Activated T-cell treated with anti-CD3 and anti-CD28 coated beads, Interleukin-2, amount 50 U/mL, for 72 hours (primary cell): Measurements from ENCODE around the gene ABHD2. TPM values are rescaled to one million over a fixed set of nuclear protein-coding genes. Genes with fewer than 3 reads are reported as not detected.

Source experiments
- ATAC-seq, 2 donors: fragments of 150-1000 bp; cut with Tn5 transposase; replicated peaks in 1 of 2; 2 replicates each; pipeline ENCODE4 v1.10.0; 2021; ENCODE audit warnings: moderate library complexity in 2 of 2, mild to moderate bottlenecking in 1 of 2
- DNase-seq, 2 donors: peaks; one replicate each; pipeline ENCODE4 v3.0.0; 2021 to 2022; ENCODE audit warnings: mixed read lengths in 1 of 2
- H3K27ac Mint-ChIP-seq: one replicate; pipeline ENCODE4 v1.8.0; 2022; ENCODE audit warnings: mild to moderate bottlenecking, moderate library complexity, mixed read lengths
- H3K27me3 Mint-ChIP-seq: one replicate; pipeline ENCODE4 v1.8.0; 2022; ENCODE audit warnings: low read depth, mixed read lengths
- H3K36me3 Mint-ChIP-seq, 2 donors: one replicate each; pipeline ENCODE4 v1.8.0; 2022; ENCODE audit warnings: mixed read lengths in 2 of 2, mild to moderate bottlenecking in 1 of 2; ENCODE audit not compliant: insufficient read depth in 2 of 2
- H3K4me1 Mint-ChIP-seq: one replicate; pipeline ENCODE4 v1.8.0; 2022; ENCODE audit warnings: low read depth, mixed read lengths
- H3K4me3 Mint-ChIP-seq, 2 donors: one replicate each; pipeline ENCODE4 v1.8.0; 2022; ENCODE audit warnings: mild to moderate bottlenecking in 2 of 2, mixed read lengths in 2 of 2, moderate library complexity in 2 of 2
- H3K9me3 Mint-ChIP-seq, 2 donors: one replicate each; pipeline ENCODE4 v1.8.0; 2022; ENCODE audit warnings: mixed read lengths in 2 of 2
- total RNA-seq, 2 donors: library from RNA; stranded (reverse); gene quantifications; one replicate each; pipeline ENCODE4 v1.2.3, GENCODE V29; 2022

Gene ABHD2
- total RNA-seq, 2 donors from 2014 or later, result 36.8 to 44.1 TPM

DNA sequence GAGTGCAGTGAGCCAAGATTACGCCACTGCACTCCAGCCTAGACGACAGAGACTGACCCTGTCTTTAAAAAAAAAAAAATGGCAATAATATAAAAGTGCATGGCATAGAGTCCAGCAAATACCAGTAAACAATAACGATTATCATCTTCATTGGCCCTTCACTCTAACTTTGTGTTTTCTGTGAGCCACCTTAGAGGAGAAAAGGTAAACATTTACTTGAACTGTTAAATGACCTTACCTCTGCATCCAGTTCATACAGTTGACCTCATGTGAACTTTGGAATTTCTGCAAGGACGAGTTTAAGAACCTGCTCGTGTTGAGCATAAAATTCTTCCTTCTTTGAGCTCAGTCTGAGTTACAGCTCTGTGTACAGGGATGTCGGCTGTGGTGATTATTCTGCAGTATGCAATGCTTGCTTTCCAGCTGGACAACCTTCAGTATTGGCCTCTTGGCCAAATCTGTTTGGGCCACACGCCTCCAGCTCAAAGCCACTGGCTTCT lies 76.5 kb downstream of the ABHD2 start:
- Mint-ChIP-seq H3K27ac (no peak overlapping the region), H3K36me3 (peaks cover 0 to 10% of the 10 kb centered on the region in 2 donors), H3K4me3 (no peak overlapping the region), H3K9me3 (no peaks in the 10 kb centered on the region), H3K4me1 (peaks cover 31% of the 10 kb centered on the region), H3K27me3 (no peaks in the 10 kb centered on the region)
- DNase-seq (no peak), ATAC-seq (no peak)

DNA sequence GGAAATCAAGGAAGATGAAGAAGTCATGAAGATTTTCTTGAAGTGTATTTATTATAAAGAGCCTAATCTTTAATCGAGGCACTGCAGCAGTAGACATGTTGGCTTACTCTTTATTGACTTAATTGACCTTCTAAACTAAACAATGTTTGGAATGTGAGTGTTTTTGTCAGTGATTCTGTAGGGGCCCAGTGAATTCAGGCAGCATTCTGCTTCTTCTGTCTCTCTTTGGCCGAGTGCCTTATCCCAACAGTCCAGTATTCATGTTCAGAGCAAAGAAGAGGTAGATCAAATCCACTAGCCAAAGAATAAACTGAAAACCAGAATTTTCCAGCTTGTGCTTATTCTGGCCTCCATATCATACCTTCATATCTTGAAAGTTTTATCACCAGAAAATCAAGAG lies 77.4 kb downstream of the ABHD2 start:
- no peaks in the 10 kb centered on the region for H3K27me3 Mint-ChIP-seq
- peaks cover 0 to 10% of the 10 kb centered on the region in 2 donors for H3K36me3 Mint-ChIP-seq
- H3K4me3 Mint-ChIP-seq, result no peak overlapping the region
- no peak for ATAC-seq
- no peaks in the 10 kb centered on the region for H3K9me3 Mint-ChIP-seq
- no peak overlapping the region for H3K27ac Mint-ChIP-seq
- no peak for DNase-seq
- peaks cover 31% of the 10 kb centered on the region for H3K4me1 Mint-ChIP-seq

DNA sequence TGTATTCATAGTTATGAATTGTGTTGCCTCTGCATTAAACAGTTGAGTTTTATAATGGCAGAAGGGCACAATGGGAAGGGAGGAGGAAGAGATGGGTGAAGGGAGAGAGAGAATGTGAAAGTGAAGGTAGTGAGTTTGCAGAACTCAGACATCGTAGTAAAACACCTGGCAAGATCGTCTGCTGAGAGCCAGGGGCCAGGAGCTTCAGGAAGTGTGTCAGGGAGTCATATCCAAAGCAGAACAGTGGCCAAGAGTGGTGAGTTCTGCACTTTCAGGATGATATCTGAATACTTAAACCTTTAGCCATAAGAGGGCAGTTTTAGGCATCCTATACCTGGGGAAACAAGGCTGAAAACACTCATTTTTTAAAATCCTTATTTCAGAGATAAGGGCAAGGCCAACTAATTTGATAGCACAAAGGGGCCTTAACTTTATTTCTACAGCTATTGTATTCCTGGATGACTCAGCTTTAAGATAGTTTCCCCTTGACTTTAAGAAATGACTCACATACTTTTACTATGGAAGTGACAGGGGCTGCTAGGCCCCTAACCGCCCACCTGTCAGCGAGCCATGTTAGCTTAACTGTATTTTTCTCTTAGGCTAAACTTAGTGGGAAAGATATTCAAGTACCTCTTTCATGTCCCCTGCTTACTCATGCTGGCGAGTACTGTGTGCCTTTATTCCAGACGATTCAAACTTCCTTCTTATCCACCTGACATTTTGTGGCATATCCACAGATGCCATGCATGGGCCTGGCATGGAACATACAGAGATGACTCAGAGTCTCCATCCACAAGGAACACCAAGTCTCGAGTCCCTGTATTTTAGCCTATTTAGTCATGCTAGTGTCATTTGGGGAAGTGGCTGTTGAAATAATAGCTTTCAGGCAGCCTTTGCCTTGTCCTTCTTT lies 79.3 kb downstream of the ABHD2 start:
- peak overlapping the region; percentile 69 to 79 for H3K4me3 Mint-ChIP-seq
- H3K27me3 Mint-ChIP-seq, result no peaks in the 10 kb centered on the region
- peaks cover 0 to 10% of the 10 kb centered on the region in 2 donors for H3K36me3 Mint-ChIP-seq
- no peaks in the 10 kb centered on the region for H3K9me3 Mint-ChIP-seq
- H3K4me1 Mint-ChIP-seq, result peaks cover 31% of the 10 kb centered on the region
- ATAC-seq (peak; percentile 89 to 91), DNase-seq (peak; percentile 59 to 77)
- peak overlapping the region; percentile 93 for H3K27ac Mint-ChIP-seq

DNA sequence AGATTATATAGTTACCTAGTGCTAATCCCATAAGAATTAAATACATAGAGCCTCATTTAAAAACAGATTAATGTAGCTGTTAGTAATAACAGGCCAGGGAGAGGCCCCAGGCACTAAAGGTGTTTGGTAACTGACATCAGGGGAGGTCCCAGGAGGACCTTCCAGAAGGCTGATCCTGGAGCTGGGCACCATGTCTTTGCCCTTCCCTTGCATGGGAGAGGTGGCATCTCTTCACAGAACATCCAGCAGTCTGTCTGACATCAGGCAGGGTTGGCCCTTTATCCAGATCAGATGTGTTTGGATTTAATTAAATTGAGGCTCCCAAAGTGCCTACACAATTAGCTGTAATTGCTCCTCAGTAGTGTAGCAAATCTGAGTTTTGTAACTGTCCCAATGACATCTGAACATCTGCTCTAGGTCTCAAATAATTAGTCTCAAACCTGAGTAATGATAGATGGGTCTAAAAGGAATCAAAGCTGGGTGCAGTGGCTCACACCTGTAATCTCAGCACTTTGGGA lies 80.1 kb downstream of the ABHD2 start:
- DNase-seq (no peak), ATAC-seq (no peak)
- Mint-ChIP-seq H3K9me3 (no peaks in the 10 kb centered on the region), H3K27ac (peak overlapping the region; percentile 93), H3K4me3 (peak overlapping the region; percentile 69 to 79), H3K27me3 (no peaks in the 10 kb centered on the region), H3K4me1 (peaks cover 31% of the 10 kb centered on the region), H3K36me3 (peaks cover 0 to 10% of the 10 kb centered on the region in 2 donors)

DNA sequence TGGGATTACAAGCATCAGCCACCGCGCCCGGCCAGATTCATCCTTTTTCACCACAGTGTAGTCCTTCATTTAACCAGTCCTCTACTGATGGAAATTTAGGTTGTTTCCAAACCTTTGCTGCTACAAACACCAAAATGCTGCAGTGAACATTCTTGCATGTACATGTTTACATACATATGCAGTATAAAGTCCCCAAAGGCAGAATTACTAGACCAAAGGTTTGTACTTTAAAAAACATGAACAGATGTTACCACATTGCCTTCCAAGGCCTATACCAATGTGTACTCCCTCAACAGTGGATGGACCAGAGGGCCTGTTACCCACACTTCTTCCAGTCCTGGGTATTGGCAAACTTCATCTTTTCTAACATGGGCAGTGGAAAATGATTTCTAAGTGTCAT lies 82.1 kb downstream of the ABHD2 start:
- DNase-seq, result no peak
- peaks cover 31% of the 10 kb centered on the region for H3K4me1 Mint-ChIP-seq
- H3K36me3 Mint-ChIP-seq, result peaks cover 0 to 10% of the 10 kb centered on the region in 2 donors
- H3K27me3 Mint-ChIP-seq, result no peaks in the 10 kb centered on the region
- H3K27ac Mint-ChIP-seq, result no peak overlapping the region
- H3K4me3 Mint-ChIP-seq, result no peak overlapping the region
- no peaks in the 10 kb centered on the region for H3K9me3 Mint-ChIP-seq
- ATAC-seq, result no peak

DNA sequence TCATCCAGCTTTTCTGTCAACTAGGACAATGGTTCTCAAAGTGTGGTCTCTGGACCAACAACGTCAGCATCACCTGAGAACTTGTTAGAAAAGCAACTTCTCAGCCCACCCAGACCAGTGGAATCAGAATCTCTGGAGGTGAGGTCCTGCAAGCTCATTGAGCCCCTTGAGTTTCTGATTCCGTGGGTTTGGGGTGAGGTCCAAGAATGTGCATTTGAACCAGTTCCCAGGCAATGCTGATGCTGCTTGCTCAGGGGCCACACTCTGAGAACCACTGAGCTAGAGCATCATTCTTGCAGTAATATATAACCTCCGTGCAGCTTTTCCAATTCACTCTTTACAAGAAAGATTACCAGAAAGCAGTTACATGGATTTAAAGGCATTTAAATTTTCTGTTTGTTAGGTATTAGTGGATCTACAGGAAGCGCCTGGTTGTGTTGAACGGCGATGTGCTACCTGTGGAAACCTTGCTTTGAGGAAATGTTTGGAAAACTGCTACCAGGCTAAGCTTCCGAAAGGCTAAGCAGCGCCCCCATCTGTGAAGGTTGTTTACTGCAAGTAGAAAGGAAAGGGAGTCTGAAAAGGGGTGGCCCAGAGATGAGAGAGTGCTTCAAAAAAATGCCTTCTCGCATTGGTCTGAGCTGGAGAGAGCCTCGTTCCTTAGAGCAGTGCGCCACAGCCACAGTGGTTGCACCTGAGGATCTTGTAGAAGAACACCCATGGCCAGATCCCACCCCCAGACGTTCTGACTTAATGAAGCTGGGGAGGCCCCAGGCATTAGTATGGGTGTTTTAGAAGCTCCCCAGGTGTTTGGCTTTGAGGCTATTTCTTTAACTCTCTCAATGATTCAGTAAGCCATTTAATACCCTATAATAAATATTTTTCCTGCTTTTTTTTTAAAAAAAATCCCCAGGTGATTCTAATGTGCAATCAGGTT lies 83.1 kb downstream of the ABHD2 start:
- Mint-ChIP-seq H3K9me3 (no peaks in the 10 kb centered on the region), H3K27ac (no peak overlapping the region), H3K27me3 (no peaks in the 10 kb centered on the region), H3K36me3 (peaks cover 0 to 9% of the 10 kb centered on the region in 2 donors), H3K4me3 (no peak overlapping the region), H3K4me1 (peaks cover 30% of the 10 kb centered on the region)
- ATAC-seq (no peak), DNase-seq (peak; percentile 31 to 48)

DNA sequence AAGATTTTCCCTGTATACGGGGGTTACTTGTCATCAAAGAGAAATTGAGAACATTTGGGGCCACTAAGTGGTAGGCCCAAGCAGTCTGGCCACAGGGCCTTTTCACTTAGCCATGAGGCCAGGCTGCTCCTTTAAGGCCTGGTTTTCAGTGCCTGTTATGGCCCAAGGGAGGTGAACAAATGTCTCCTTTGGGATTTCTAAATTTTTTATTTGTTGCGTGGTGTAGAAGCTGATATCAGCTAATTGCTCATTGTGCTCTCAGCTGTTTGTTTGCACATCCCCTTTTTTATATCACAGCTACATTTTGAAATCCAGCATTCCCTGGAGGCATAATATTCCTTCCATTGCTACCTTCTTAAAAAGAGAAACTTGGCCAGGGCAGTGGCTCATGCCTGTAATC lies 84.7 kb downstream of the ABHD2 start:
- DNase-seq (no peak), ATAC-seq (no peak)
- Mint-ChIP-seq H3K36me3 (peaks cover 0 to 7% of the 10 kb centered on the region in 2 donors), H3K4me1 (peaks cover 22% of the 10 kb centered on the region), H3K9me3 (no peaks in the 10 kb centered on the region), H3K27ac (no peak overlapping the region), H3K27me3 (no peaks in the 10 kb centered on the region), H3K4me3 (no peak overlapping the region)

DNA sequence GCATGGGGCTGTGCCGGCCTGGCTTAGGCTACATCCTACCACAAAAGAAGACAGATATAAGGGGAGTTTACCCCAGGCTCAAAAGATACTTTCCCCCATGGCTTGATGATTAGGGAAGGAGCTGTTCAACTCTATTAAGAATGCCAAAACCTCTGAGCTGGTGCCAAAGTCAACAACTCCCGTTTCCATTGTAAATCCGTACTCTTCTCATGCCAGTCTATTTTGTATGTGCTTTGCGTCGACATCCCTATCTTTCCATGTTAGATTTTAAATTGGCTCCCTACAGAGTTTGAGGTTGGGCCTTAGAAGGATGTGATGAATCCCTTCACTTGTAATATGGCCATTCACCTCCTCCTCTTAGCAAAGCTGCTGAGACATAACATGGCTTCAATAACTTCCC lies 86.2 kb downstream of the ABHD2 start:
- ATAC-seq (no peak), DNase-seq (no peak)
- H3K36me3 Mint-ChIP-seq, result peaks cover 0 to 1% of the 10 kb centered on the region in 2 donors
- H3K9me3 Mint-ChIP-seq, result no peaks in the 10 kb centered on the region
- no peak overlapping the region for H3K27ac Mint-ChIP-seq
- H3K4me1 Mint-ChIP-seq, result peaks cover 23% of the 10 kb centered on the region
- no peak overlapping the region for H3K4me3 Mint-ChIP-seq
- no peaks in the 10 kb centered on the region for H3K27me3 Mint-ChIP-seq

DNA sequence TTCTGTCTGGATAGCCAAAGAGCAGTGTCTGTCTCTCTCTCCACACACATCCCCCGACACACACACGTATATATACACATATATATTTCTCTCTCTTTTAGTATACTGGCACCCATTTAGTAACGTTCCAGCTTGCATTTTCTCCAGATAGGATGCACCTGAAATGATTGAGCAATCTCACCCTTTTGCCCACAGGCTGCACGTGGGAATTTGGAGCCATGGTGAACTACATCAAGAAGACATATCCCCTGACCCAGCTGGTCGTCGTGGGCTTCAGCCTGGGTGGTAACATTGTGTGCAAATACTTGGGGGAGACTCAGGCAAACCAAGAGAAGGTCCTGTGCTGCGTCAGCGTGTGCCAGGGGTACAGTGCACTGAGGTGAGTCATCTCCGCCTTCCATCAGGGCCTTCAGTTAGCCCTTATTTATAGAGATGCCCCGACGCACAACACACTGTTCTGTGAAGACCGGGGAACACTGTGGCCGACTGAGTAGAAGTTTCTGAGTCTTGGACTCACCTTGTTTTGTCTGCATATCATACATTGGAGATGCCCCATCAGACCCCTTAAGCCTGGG lies 87.4 kb downstream of the ABHD2 start:
- DNase-seq, result no peak
- Mint-ChIP-seq H3K4me3 (no peak overlapping the region), H3K27me3 (no peaks in the 10 kb centered on the region), H3K36me3 (peaks cover 0 to 1% of the 10 kb centered on the region in 2 donors), H3K27ac (no peak overlapping the region), H3K4me1 (peaks cover 35% of the 10 kb centered on the region), H3K9me3 (no peaks in the 10 kb centered on the region)
- ATAC-seq, result no peak

DNA sequence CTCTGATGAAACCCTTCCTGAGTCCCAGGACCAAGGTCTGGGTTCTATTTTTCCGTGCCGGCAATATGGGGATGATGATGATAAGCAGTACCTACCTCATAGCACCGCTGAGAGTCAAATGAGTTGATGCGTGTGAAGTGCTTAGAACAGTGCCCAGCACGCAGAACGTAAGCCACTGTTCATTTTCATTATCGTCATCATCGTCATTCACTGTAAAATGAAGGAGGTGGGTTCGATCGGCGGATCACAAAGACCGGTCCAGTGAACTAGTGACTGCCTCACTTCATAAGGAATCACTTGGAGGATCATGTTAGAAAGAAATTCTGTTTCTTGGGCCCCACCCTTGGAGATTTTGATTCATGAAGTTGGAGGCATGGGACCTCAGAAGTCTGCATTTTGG lies 88.9 kb downstream of the ABHD2 start:
- H3K4me3 Mint-ChIP-seq, result no peak overlapping the region
- H3K9me3 Mint-ChIP-seq, result no peaks in the 10 kb centered on the region
- no peak overlapping the region for H3K27ac Mint-ChIP-seq
- H3K4me1 Mint-ChIP-seq, result peaks cover 43% of the 10 kb centered on the region
- DNase-seq, result no peak
- peaks cover 0 to 5% of the 10 kb centered on the region in 2 donors for H3K36me3 Mint-ChIP-seq
- no peak for ATAC-seq
- H3K27me3 Mint-ChIP-seq, result no peaks in the 10 kb centered on the region

DNA sequence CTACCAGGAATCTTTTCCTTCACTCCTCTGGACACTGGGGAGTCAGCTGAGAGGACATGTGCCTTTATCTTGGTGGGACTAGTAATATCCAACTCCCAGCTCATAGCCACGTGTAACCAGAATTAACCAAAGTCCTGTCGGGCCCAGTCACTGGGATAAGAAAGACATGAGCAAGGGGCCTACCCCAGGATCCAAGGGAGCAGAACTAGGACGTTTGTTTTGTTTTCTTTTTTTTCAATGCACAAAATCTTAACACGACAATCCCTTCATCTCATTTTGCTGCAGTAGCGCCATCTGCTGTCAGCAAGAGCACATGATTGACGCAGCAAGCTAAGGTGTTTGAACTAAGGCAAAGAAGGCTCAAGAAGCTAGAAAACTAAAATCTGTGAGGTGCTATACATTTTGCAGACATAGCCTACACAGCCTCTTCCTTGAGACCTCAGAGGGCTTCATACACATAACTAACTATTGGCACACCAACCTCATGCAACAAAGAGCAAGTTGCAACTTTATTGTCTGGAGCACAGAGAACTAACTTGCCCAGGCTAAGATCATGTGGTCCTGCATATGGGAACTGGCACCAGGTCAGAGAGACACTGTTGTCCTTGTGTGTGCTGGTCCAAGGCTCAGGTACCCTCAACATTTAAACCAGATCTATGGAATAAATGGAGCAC lies 89.5 kb downstream of the ABHD2 start:
- Mint-ChIP-seq H3K36me3 (peaks cover 0 to 6% of the 10 kb centered on the region in 2 donors), H3K27ac (peak overlapping the region; percentile 7), H3K9me3 (no peaks in the 10 kb centered on the region)

DNA sequence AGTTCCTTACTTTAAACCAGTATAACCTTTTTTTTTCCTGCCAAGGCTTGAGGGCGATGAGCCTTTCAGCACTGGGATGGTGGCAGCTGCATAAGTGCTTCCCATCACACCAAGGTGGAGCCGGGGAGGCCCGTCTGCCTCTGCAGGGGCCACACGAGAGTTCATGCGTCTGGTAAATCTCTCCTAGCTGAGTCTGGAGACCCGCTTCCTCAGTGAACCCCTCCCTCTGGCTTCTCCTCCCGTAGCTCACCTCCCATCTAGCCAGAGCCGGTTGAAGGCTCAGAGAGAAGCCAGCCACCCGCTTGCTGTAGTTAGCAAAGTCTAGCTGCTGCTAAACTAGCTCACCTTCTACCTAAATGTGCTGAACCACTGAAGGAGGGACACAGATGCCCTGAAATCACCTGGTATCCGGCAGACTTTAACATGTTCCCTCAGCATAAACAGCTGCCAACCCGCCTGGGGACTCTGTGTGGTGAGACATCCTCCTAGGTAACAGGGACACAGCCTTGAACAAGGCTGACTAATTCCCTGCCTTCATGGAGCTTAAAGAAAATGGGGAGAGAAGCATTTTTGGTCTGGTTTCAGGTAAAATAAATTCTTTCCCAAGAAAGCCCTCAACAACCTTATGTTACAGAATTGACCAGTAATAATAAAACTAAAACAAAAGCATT lies 90.2 kb downstream of the ABHD2 start:
- Mint-ChIP-seq H3K27ac (peak overlapping the region; percentile 48), H3K4me3 (no peak overlapping the region), H3K4me1 (peaks cover 43% of the 10 kb centered on the region), H3K9me3 (no peaks in the 10 kb centered on the region), H3K27me3 (no peaks in the 10 kb centered on the region), H3K36me3 (peaks cover 0 to 8% of the 10 kb centered on the region in 2 donors)
- DNase-seq (no peak), ATAC-seq (no peak)

More for the DNA sequence above, 89.5 kb downstream of the ABHD2 start:
- Mint-ChIP-seq H3K4me3 (no peak overlapping the region), H3K27me3 (no peaks in the 10 kb centered on the region), H3K4me1 (peaks cover 43% of the 10 kb centered on the region)
- ATAC-seq (peak; percentile 25), DNase-seq (peak; percentile 68 to 69)
